HUDEP-2 (cell line): ENCODE results near the gene NRF1.
"Not testable (repeated sequence)": the region's sequence is repeated elsewhere in the genome, so short reads cannot be mapped to it uniquely, and the experiment has no call there.

Experiments used
- DNase-seq, 76 experiments: peaks; one replicate each; lab custom pipeline; 2025; ENCODE audit not compliant: unreplicated experiment in 76 of 76; lab: John Stamatoyannopoulos, UW

NRF1 gene

DNA sequence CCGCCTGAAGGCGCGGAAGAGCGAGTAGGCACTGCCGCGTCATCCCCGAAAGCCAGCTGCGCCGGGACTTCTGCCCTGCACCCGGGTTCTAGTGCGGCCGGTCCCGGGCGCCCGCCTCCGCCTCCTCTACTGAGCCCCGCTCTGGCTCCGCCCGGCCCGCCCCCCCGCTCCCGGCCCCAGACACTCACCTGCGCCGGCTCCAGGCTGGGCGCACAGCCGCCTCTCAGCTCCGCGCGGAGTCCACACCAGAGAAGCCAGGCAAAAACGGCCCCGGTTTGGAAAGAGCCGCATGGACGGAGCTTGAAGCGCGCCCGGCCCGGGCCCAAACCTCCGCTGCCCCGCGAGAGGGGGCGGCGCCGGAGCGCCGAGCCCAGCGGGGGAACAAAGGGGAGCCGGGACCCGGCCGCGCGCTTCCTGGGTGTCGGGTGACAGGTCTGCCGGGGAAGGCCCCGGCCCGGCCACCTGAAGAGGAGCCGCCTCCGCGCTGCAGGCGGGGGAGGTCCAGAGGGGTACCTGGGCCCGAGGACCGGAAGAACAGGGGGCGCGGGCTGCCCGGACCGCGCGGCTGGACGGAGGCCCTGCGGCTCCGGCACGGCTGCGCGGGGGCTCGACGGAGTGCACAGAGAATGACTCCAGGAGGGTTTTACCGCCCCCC, 168.2 kb downstream of the NRF1 start:
- DNase-seq: peak in 1 of 76 experiments; percentile 13

DNA sequence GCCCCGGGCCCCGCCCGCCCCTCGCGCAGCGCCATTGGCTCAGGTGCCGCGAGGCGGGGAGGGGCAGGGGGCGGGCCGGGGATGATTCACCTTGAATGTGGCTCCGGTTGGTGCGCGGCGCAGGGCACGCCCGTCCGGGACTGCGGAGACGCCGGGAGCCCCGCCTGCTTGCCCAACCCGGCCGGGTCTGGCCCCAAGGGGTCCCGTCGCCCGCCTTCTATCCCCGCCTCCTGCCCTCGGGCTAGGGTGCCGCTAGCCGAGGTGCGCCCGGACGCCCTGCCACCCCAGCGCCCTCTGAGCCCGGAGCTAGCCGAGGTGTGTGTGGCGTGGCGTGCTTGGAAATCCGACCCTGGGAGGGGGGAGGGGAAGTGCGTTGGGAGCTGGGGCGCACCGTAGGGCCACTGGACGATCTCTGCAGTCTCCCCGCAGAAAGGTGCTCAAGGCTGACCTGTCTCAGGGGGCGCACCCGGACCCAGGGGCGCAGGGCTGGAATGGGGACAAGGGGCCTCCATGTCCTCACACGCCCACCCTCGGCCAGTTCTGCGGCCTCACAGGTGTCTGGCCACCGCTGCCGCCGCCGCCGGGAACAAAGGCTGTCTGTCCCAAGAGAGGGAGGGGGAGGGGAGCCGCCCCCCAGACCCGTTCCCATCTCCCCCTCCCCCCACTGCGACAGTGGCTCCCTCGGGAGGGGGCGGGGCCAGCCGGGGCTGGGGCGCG, 168.9 kb downstream of the NRF1 start:
- DNase-seq: peak in 24 of 76 experiments; percentile 8 to 50 (median 30)

DNA sequence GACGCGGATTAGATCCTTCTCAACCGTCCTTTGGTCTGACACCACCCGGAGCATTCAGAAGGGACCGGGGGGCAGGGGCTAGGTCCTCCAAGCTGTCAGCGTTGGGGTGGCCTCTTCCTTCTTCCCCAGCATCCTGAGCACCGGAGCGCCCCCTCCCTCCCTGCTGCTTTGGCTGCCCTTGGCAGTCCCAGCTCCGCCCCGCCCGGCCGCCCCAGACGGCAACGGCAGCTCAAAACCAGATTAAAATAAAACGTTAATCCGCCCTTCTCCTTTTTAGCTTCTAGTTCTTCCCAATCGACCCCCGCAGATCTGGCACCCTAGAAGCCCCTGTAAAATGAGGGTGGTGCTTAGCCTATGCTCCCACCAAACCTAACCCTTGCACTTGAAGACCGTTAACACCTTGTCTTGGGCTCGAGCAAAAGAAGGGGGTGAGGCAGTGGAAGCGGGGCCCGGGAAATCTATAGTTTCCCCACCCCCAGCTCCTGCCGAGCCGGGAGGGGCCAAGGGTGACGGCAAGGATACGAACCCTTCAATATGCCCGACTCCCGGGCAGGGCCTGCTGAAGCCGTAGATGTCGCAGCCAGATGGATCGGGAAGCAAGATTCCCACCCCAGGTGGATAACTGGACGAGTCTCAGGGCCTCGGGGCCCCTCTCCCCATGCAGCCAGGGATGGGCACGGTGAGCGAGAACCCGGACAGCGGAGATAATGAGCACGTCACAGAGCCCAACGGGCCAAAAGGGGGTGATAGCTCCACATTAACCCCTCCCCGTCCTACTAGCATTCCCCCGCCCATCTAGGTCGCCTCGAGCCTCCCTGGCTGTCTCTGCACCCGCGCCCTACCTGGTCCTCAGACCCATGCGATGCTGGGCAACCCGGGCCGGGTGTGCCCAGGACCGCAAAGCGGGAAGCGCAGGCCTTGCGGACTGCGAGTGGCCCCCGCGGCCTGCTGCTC, 169.7 kb downstream of the NRF1 start:
- peak in 15 of 76 experiments; percentile 6 to 43 (median 19) for DNase-seq

- peak in 1 of 76 experiments; percentile 12 for DNase-seq
These were observed 170.7 kb downstream of the NRF1 start for GRCh38 chr7:129781928-129782817.

- DNase-seq: peak in 4 of 76 experiments; percentile 3 to 34 (median 12)
These were observed 171.5 kb downstream of the NRF1 start for GRCh38 chr7:129782818-129783583.

DNA sequence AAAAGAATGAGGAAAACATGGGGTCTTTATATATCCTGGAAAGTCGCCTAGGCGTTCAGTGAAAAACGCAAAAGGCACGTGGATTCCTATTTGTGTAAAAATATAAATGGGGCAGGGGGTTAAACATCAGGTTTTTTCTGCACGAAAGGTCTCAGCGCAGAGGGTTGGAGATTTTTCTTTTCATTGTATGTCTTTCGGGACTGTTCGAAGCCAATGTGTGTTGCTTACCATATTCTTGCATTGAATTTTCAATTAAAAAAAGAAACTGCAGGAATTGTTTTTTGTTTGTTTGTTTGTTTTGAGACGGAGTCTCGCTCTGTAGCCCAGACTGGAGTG, 172.0 kb downstream of the NRF1 start:
- DNase-seq: no peak

- DNase-seq: no peak
These were observed 172.9 kb downstream of the NRF1 start for GRCh38 chr7:129784437-129784782.

- peak in 32 of 76 experiments; percentile 2 to 44 (median 24) for DNase-seq
These were observed 173.5 kb downstream of the NRF1 start for GRCh38 chr7:129784783-129785684.

- DNase-seq: no peak
These were observed 174.4 kb downstream of the NRF1 start for GRCh38 chr7:129785685-129786514.

GRCh38 chr7:129786825-129787563, 175.5 kb downstream of the NRF1 start:
- DNase-seq: no peak

GRCh38 chr7:129789000-129789399, 177.5 kb downstream of the NRF1 start:
- no peak for DNase-seq

GRCh38 chr7:129789652-129790051, 178.1 kb downstream of the NRF1 start:
- DNase-seq: no peak

DNA sequence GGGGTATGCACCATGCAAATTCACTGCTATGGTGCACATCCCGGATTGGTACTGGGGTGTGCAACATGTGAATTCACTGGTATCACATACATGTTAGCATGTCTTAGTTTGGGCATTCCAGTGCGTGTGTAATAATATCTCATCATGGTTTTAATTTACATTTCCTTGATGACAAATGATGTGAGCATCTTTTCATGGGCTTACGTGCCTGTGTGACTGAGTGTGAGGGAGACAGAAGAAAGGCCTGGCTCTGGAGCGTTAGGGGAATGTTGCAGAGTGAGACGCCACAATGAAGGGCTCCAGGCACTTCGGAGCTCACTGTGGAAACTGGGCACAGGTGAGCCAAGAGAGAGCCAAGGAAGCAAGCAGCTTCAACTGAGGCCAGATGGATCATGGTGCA, 178.6 kb downstream of the NRF1 start:
- DNase-seq: no peak

GRCh38 chr7:129792721-129793120, 181.2 kb downstream of the NRF1 start:
- no peak for DNase-seq

GRCh38 chr7:129793506-129794310, 182.2 kb downstream of the NRF1 start:
- DNase-seq: no peak

- not testable (repeated sequence) for DNase-seq
These were observed 182.9 kb downstream of the NRF1 start for GRCh38 chr7:129794461-129794860.
